ENCODE results near the gene ZNF628.

ZNF628 gene

DNA sequence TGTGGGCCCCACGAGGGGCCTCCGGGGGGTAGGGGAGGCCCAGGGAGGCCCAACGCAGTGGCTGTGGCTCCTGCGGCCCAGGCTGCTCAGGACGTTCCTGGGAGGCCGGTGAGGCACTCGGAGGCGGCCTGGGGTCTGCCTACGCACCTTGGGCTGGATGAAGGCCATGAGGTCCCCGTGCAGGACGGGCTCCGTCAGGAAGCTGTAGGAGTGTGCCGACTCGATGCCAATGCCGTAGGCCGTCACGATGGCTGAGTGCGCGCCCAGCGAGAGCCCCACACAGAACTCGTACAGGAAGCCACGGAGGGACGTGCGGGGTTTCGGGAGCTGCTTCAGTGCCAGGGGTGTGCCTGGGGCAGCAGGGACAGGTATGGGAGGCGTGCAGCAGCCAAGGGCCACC lies 54.6 kb downstream of the ZNF628 start:
- no peak for DNase-seq
